Inferior parietal cortex (tissue), 1 donor: ENCODE data around the gene VPS8.
A peak's percentile ranks its signal among the peaks of the same experiment; 100 is the strongest.

Experiments
- DNase-seq: peaks from one replicate; pipeline ENCODE4 v3.0.0-alpha.2; 2016; ENCODE audit errors: extremely low spot score

VPS8 gene

GRCh38 chr3:185052631-185053030, 240.7 kb downstream of the VPS8 start:
- no peak for DNase-seq

- DNase-seq, result no peak
Measured at GRCh38 chr3:185056908-185057307, 244.9 kb downstream of the VPS8 start.

- DNase-seq, result no peak
Measured at GRCh38 chr3:185057829-185058228, 245.9 kb downstream of the VPS8 start.

GRCh38 chr3:185058796-185059195, 246.8 kb downstream of the VPS8 start:
- DNase-seq, result no peak

- DNase-seq, result no peak
Measured at GRCh38 chr3:185059766-185060165, 247.8 kb downstream of the VPS8 start.

GRCh38 chr3:185060655-185061054, 248.7 kb downstream of the VPS8 start:
- DNase-seq, result no peak

- no peak for DNase-seq
Measured at GRCh38 chr3:185062191-185062590, 250.2 kb downstream of the VPS8 start.

- DNase-seq, result no peak
Measured at GRCh38 chr3:185063431-185063830, 251.5 kb downstream of the VPS8 start.

GRCh38 chr3:185065059-185065458, 253.1 kb downstream of the VPS8 start:
- no peak for DNase-seq

GRCh38 chr3:185066251-185066650, 254.3 kb downstream of the VPS8 start:
- DNase-seq, result no peak

GRCh38 chr3:185067173-185067572, 255.2 kb downstream of the VPS8 start:
- DNase-seq, result no peak

GRCh38 chr3:185069037-185070030, 257.4 kb downstream of the VPS8 start:
- DNase-seq, result no peak

GRCh38 chr3:185070491-185071286, 258.7 kb downstream of the VPS8 start:
- DNase-seq, result no peak

GRCh38 chr3:185071287-185071800, 259.4 kb downstream of the VPS8 start:
- DNase-seq, result no peak

- no peak for DNase-seq
Measured at GRCh38 chr3:185075547-185075946, 263.6 kb downstream of the VPS8 start.

GRCh38 chr3:185076219-185076618, 264.3 kb downstream of the VPS8 start:
- DNase-seq, result no peak

- no peak for DNase-seq
Measured at GRCh38 chr3:185079625-185080024, 267.7 kb downstream of the VPS8 start.

- DNase-seq, result no peak
Measured at GRCh38 chr3:185081521-185081920, 269.6 kb downstream of the VPS8 start.

- no peak for DNase-seq
Measured at GRCh38 chr3:185082149-185082548, 270.2 kb downstream of the VPS8 start.

- no peak for DNase-seq
Measured at GRCh38 chr3:185082829-185083228, 270.9 kb downstream of the VPS8 start.

GRCh38 chr3:185084402-185084801, 272.4 kb downstream of the VPS8 start:
- DNase-seq, result no peak

- DNase-seq, result peak; percentile 31
Measured at GRCh38 chr3:185084901-185085300, 272.9 kb downstream of the VPS8 start.
